ENCODE results near the gene C1RL.

GRCh38 chr12:7141351-7142005, 32.5 kb upstream of the C1RL start:
- TF ChIP-seq CTCF (conservative IDR thresholded peaks at IDR 0.05 in 1 of 2, IDR thresholded peaks at IDR 0.05 in 1 of 2; ENCODE audit: extremely low read depth in 1 of 2, insufficient read depth in 1 of 2, low read depth in 1 of 2, low read length in 2 of 2) (no peak), EZH2 (IDR thresholded peaks at IDR 0.05; ENCODE audit: borderline replicate concordance, low read length) (no peak)
